Type B pancreatic cell (in vitro differentiated cells): ENCODE results near the gene CEACAM1. TPM values are rescaled to one million over a fixed set of nuclear protein-coding genes. Genes with fewer than 3 reads are reported as not detected.
A peak's percentile ranks its signal among the peaks of the same experiment; 100 is the strongest.
"Not testable (repeated sequence)": the region's sequence is repeated elsewhere in the genome, so short reads cannot be mapped to it uniquely, and the experiment has no call there.

Source experiments
- DNase-seq: peaks from one replicate; pipeline ENCODE4 v3.0.0; 2021; ENCODE audit warnings: mixed read lengths; ENCODE audit not compliant: unreplicated experiment; ENCODE audit errors: extremely low spot score
- H3K27ac Mint-ChIP-seq: 2 replicates; pipeline ENCODE4 v1.8.0; 2021; ENCODE audit warnings: mild to moderate bottlenecking, mixed read lengths
- H3K27me3 Mint-ChIP-seq: 2 replicates; pipeline ENCODE4 v1.8.0; 2021; ENCODE audit warnings: mixed read lengths
- H3K36me3 Mint-ChIP-seq: 2 replicates; pipeline ENCODE4 v1.8.0; 2021; ENCODE audit warnings: mixed read lengths
- H3K4me1 Mint-ChIP-seq: one replicate; pipeline ENCODE4 v1.8.0; 2021; ENCODE audit warnings: mixed read lengths; ENCODE audit not compliant: unreplicated experiment
- H3K4me3 Mint-ChIP-seq: 2 replicates; pipeline ENCODE4 v1.8.0; 2021; ENCODE audit warnings: mild to moderate bottlenecking, mixed read lengths
- H3K9me3 Mint-ChIP-seq: 2 replicates; pipeline ENCODE4 v1.8.0; 2021; ENCODE audit warnings: mixed read lengths
- CTCF ChIP-seq: fragments of 200-600 bp; sonication (generic); conservative IDR thresholded peaks from 2 replicates; pipeline ENCODE4 v1.5.0; 2021; ENCODE audit warnings: antibody characterized with exemption, mild to moderate bottlenecking
- total RNA-seq: library from RNA; stranded (reverse); gene quantifications from 2 replicates; pipeline ENCODE4 v1.2.1, GENCODE V29; 2021; ENCODE audit warnings: low replicate concordance

The CEACAM1 gene
- total RNA-seq, 1 donor from 2014 or later: 19.1 TPM

GRCh38 chr19:42534391-42534790 lies 6.1 kb upstream of the CEACAM1 start:
- TF ChIP-seq CTCF: no peak
- Mint-ChIP-seq H3K27ac (no peak overlapping the region), H3K27me3 (no peaks in the 10 kb centered on the region), H3K4me3 (no peak overlapping the region), H3K4me1 (peaks cover 3% of the 10 kb centered on the region), H3K36me3 (no peaks in the 10 kb centered on the region), H3K9me3 (no peaks in the 10 kb centered on the region)
- no peak for DNase-seq

GRCh38 chr19:42532891-42533290 lies 4.6 kb upstream of the CEACAM1 start:
- no peaks in the 10 kb centered on the region for H3K36me3 Mint-ChIP-seq
- H3K4me3 Mint-ChIP-seq: no peak overlapping the region
- DNase-seq: peak; percentile 15
- no peaks in the 10 kb centered on the region for H3K27me3 Mint-ChIP-seq
- H3K4me1 Mint-ChIP-seq: peaks cover 10% of the 10 kb centered on the region
- TF ChIP-seq CTCF: no peak
- H3K9me3 Mint-ChIP-seq: no peaks in the 10 kb centered on the region
- H3K27ac Mint-ChIP-seq: no peak overlapping the region

- Mint-ChIP-seq H3K4me3 (no peak overlapping the region), H3K27ac (no peak overlapping the region), H3K27me3 (no peaks in the 10 kb centered on the region), H3K4me1 (peaks cover 10% of the 10 kb centered on the region), H3K36me3 (no peaks in the 10 kb centered on the region), H3K9me3 (no peaks in the 10 kb centered on the region)
- TF ChIP-seq CTCF: no peak
- peak; percentile 48 for DNase-seq
Observed at GRCh38 chr19:42531313-42531712, 3.0 kb upstream of the CEACAM1 start.

GRCh38 chr19:42529248-42529764 lies 1.0 kb upstream of the CEACAM1 start:
- peak; percentile 69 for DNase-seq
- Mint-ChIP-seq H3K27ac (peak overlapping the region; percentile 79), H3K9me3 (no peaks in the 10 kb centered on the region), H3K27me3 (no peaks in the 10 kb centered on the region), H3K36me3 (no peaks in the 10 kb centered on the region), H3K4me3 (no peak overlapping the region), H3K4me1 (peaks cover 10% of the 10 kb centered on the region)
- TF ChIP-seq CTCF: peak; percentile 94

GRCh38 chr19:42524943-42525342 lies 3.3 kb downstream of the CEACAM1 start:
- no peak for TF ChIP-seq CTCF
- no peak overlapping the region for H3K4me3 Mint-ChIP-seq
- no peak overlapping the region for H3K27ac Mint-ChIP-seq
- no peaks in the 10 kb centered on the region for H3K36me3 Mint-ChIP-seq
- H3K27me3 Mint-ChIP-seq: no peaks in the 10 kb centered on the region
- peak; percentile 1 for DNase-seq
- H3K9me3 Mint-ChIP-seq: no peaks in the 10 kb centered on the region
- H3K4me1 Mint-ChIP-seq: peaks cover 10% of the 10 kb centered on the region

GRCh38 chr19:42524250-42524649 lies 4.0 kb downstream of the CEACAM1 start:
- H3K4me1 Mint-ChIP-seq: peaks cover 6% of the 10 kb centered on the region
- H3K9me3 Mint-ChIP-seq: no peaks in the 10 kb centered on the region
- no peak overlapping the region for H3K4me3 Mint-ChIP-seq
- no peak for TF ChIP-seq CTCF
- H3K27ac Mint-ChIP-seq: no peak overlapping the region
- peak; percentile 42 for DNase-seq
- H3K27me3 Mint-ChIP-seq: no peaks in the 10 kb centered on the region
- no peaks in the 10 kb centered on the region for H3K36me3 Mint-ChIP-seq

GRCh38 chr19:42522262-42522661 lies 6.0 kb downstream of the CEACAM1 start:
- not testable (repeated sequence) for H3K4me3 Mint-ChIP-seq, H3K9me3 Mint-ChIP-seq, H3K4me1 Mint-ChIP-seq, H3K27ac Mint-ChIP-seq, H3K36me3 Mint-ChIP-seq, H3K27me3 Mint-ChIP-seq
- peak; percentile 37 for DNase-seq
